ENCODE measurements around the gene PTPRA. TPM values are rescaled to one million over a fixed set of nuclear protein-coding genes. Genes with fewer than 3 reads are reported as not detected.

The PTPRA gene
- total RNA-seq, 4 donors from 2014 or later: 80.6 to 121 (median 97.1) TPM

DNA sequence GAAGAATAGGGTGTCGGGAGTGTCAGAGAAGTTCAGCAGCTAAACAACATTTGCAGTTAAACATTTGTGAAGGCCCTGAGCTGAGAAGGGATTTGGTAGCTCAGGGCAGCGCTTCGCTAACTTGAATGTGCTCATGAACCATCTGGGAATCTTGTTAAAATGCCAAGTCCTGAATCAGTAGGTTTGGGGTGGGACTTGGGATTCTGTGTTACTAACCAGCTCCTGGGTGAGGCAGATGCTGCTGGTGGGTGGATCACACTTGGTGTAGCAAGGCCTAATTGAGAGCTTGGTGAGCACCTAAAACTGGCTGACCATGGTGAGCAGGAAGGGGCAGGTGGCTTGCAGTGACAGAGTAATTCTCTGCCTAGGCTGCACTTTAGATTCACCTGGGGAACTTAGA, 5.9 kb downstream of the PTPRA start:
- no peak for DNase-seq

DNA sequence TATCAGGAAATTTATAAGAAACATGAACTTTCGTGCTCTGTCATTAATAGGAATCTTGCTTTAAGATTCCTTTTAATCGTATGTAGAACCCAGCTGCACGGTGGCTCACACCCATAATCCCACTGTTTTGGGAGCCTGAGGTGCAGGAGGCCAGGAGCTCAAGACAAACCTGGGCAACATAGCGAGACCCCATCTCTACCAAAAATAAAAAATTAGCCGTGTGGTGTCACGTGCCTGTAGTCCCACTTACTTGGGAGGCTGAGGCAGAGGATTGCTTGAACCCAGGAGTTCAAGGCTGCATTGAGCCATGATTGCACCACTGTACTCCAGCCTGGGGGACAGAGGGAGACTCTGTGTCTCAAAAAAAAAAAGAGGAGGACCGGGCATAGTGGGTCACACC, 7.4 kb downstream of the PTPRA start:
- Histone ChIP-seq H3K4me1 (no peaks in the 10 kb centered on the region), H3K36me3 (no peaks in the 10 kb centered on the region), H3K27ac (no peak overlapping the region), H3K27me3 (no peaks in the 10 kb centered on the region), H3K9me3 (no peaks in the 10 kb centered on the region), H3K4me3 (no peak overlapping the region)
- TF ChIP-seq, protein P1, sequence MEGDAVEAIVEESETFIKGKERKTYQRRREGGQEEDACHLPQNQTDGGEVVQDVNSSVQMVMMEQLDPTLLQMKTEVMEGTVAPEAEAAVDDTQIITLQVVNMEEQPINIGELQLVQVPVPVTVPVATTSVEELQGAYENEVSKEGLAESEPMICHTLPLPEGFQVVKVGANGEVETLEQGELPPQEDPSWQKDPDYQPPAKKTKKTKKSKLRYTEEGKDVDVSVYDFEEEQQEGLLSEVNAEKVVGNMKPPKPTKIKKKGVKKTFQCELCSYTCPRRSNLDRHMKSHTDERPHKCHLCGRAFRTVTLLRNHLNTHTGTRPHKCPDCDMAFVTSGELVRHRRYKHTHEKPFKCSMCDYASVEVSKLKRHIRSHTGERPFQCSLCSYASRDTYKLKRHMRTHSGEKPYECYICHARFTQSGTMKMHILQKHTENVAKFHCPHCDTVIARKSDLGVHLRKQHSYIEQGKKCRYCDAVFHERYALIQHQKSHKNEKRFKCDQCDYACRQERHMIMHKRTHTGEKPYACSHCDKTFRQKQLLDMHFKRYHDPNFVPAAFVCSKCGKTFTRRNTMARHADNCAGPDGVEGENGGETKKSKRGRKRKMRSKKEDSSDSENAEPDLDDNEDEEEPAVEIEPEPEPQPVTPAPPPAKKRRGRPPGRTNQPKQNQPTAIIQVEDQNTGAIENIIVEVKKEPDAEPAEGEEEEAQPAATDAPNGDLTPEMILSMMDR (IDR thresholded peaks at IDR 0.05): no peak
- no peak for TF ChIP-seq POLR2A (IDR thresholded peaks at IDR 0.05)
- intact Hi-C loops (cut with DNase I; ENCODE audit: low total_unique reads): no loop called here
- no peak for DNase-seq

More for the DNA sequence above, 5.9 kb downstream of the PTPRA start:
- H3K4me3 ChIP-seq: no peak overlapping the region
- H3K27ac ChIP-seq: no peak overlapping the region
- no peaks in the 10 kb centered on the region for H3K9me3 ChIP-seq
- no peaks in the 10 kb centered on the region for H3K36me3 ChIP-seq
- intact Hi-C loops (cut with DNase I; ENCODE audit: low total_unique reads): no loop called here
- no peak for TF ChIP-seq POLR2A (IDR thresholded peaks at IDR 0.05)
- TF ChIP-seq, protein P1 (IDR thresholded peaks at IDR 0.05): no peak
- no peaks in the 10 kb centered on the region for H3K4me1 ChIP-seq
- H3K27me3 ChIP-seq: no peaks in the 10 kb centered on the region

DNA sequence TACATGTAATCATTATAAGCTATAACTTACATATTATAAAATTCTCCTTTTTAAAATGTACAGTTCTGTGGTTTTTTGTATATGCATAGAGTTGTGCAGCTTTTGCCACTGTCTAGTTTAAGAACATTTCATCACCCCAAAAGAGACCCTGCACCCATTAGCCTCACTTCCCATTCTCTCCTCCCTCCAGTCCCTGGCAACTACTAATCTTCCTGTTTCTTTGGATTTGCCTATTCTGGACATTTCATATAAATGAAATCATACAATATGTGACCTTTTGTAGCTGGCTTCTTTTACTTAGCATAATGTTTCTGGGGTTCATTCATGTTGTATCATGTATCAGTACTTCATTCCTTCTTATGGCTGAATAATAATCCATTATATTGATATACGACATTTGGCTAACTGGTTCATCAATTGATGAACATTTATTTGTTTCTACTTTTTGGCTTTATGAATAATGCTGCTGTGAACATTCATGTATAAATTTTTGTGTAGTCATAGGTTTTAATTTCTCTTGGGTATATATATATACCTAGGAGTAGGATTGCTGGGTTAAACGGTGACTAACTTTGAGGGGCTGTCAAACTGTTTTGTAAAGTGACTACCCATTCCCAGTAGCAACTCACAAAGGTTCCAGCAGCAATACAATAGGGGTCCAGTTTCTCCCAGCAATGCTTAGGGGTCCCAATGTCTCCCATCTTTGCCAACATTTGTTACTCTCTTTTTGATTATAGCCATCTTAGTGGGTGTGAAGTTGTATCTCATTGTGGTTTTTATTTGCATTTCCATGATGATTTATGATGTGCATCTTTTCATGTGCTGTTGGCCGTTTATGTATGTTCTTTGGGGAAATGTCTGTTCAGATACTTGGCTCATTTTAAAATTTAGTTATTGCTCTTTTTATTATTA, 10.7 kb downstream of the PTPRA start:
- no peaks in the 10 kb centered on the region for H3K9me3 ChIP-seq
- TF ChIP-seq POLR2A (IDR thresholded peaks at IDR 0.05): no peak
- TF ChIP-seq, protein P1 (IDR thresholded peaks at IDR 0.05): no peak
- no peak for DNase-seq
- no peaks in the 10 kb centered on the region for H3K36me3 ChIP-seq
- no peaks in the 10 kb centered on the region for H3K27me3 ChIP-seq
- H3K4me1 ChIP-seq: no peaks in the 10 kb centered on the region
- no peak overlapping the region for H3K4me3 ChIP-seq
- intact Hi-C loops (cut with DNase I; ENCODE audit: low total_unique reads): no loop called here
- H3K27ac ChIP-seq: no peak overlapping the region

DNA sequence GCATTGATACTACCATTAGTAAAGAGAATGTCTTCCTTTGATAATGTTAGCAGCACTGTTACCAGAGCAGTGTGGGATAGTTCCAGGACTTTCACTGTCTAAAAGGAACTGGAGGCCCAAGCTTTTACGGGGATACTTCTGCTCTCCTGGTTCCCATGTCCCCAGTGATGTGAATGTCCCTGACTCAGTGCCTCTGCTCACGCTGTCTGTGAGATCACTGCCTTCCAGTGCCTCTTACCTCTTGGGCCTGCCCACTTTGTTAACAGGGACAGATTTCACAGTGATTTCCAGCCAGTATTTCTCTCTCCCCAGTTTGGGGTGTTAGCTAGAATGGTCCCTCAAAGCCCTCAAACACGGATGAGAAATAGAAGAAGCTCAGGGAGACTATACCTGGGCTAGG, 14.4 kb downstream of the PTPRA start:
- Histone ChIP-seq H3K27me3 (no peaks in the 10 kb centered on the region), H3K4me1 (no peaks in the 10 kb centered on the region), H3K4me3 (no peak overlapping the region), H3K9me3 (no peaks in the 10 kb centered on the region), H3K36me3 (no peaks in the 10 kb centered on the region), H3K27ac (no peak overlapping the region)
- DNase-seq: no peak
- TF ChIP-seq POLR2A (IDR thresholded peaks at IDR 0.05): no peak
- intact Hi-C loops (cut with DNase I; ENCODE audit: low total_unique reads): no loop called here

DNA sequence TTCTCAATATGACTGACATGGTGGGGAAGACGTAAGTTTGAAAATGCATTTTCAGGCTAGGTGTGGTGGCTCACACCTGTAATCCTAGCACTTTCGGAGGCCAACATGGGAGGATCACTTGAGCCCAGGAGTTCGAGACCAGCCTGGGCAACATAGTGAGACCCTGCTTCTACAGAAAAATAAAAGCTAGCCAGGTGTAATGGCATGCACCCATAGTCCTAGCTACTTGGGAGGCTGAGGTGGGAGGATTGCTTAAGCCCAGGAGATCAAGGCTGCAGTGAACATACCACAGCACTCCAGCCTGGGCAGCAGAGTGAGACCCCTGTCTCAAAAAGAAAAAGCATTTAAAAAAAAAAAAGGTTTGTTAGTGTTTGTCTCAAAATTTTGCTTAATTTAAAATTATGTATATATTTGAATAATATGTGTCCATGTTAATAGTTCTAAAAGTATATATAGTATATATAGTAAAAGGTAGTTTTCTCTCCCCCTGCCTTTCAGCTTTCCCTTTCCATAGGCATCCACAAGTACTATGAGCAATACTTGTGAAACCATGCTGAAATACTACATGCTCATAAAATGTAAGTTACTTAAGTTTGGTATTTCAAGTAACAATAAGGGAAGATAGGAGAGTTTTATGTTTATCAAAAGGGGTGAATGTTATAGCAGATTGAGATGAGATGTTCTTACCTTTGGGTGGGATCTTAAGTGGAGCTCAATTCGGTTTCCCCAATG, 15.1 kb downstream of the PTPRA start:
- intact Hi-C loops (cut with DNase I; ENCODE audit: low total_unique reads): no loop called here
- Histone ChIP-seq H3K4me1 (no peaks in the 10 kb centered on the region), H3K27ac (no peak overlapping the region), H3K9me3 (no peaks in the 10 kb centered on the region), H3K4me3 (no peak overlapping the region), H3K36me3 (no peaks in the 10 kb centered on the region), H3K27me3 (no peaks in the 10 kb centered on the region)
- DNase-seq: no peak
- TF ChIP-seq, protein P1 (IDR thresholded peaks at IDR 0.05): no peak
- TF ChIP-seq POLR2A (IDR thresholded peaks at IDR 0.05): no peak

Measured in uterus (tissue), 4 donors.